HG02840 (cell line): ENCODE measurements around the gene AGK.
A peak's percentile ranks its signal among the peaks of the same experiment; 100 is the strongest.

Source experiments
- ATAC-seq: cut with Tn5 transposase; IDR thresholded peaks from one replicate; pipeline ENCODE4 v1.9.1; 2021; ENCODE audit warnings: mild to moderate bottlenecking, moderate library complexity, moderate number of reproducible peaks; ENCODE audit not compliant: unreplicated experiment, low FRiP score

The AGK gene

GRCh38 chr7:141700296-141700847 is 149.2 kb downstream of the AGK start:
- ATAC-seq: no peak

- ATAC-seq: no peak
These were observed 149.7 kb downstream of the AGK start for GRCh38 chr7:141700848-141701371.

GRCh38 chr7:141701489-141702046 is 150.4 kb downstream of the AGK start:
- peak; percentile 75 for ATAC-seq

- peak; percentile 78 for ATAC-seq
These were observed 150.9 kb downstream of the AGK start, which contains the start of gene DENND11 for GRCh38 chr7:141702047-141702567. Gene DENND11 (minus strand): TSS chr7:141702166. CDS start chr7:141702153, 13 bp downstream.

- ATAC-seq: no peak
These were observed 151.7 kb downstream of the AGK start for GRCh38 chr7:141702892-141703291.

- no peak for ATAC-seq
These were observed 152.9 kb downstream of the AGK start for GRCh38 chr7:141704112-141704511.

- ATAC-seq: no peak
These were observed 153.5 kb downstream of the AGK start for GRCh38 chr7:141704741-141705140.
